22Rv1 (cell line): ENCODE data around the gene UTP3.
"Not testable (repeated sequence)": the region's sequence is repeated elsewhere in the genome, so short reads cannot be mapped to it uniquely, and the experiment has no call there.

Source experiments
- H3K27ac ChIP-seq: fragments of 450-650 bp; 2 replicates; pipeline ENCODE4 v1.5.1; 2017
- ZFX ChIP-seq: fragments of 450-650 bp; IDR thresholded peaks from 2 replicates; pipeline ENCODE4 v1.6.1; 2017; ENCODE audit warnings: antibody characterized with exemption, borderline replicate concordance
- TF ChIP-seq, protein P1 (sequence below): fragments of 450-650 bp; IDR thresholded peaks from 2 replicates; pipeline ENCODE4 v1.5.1; 2017; ENCODE audit warnings: mild to moderate bottlenecking

UTP3 gene

DNA sequence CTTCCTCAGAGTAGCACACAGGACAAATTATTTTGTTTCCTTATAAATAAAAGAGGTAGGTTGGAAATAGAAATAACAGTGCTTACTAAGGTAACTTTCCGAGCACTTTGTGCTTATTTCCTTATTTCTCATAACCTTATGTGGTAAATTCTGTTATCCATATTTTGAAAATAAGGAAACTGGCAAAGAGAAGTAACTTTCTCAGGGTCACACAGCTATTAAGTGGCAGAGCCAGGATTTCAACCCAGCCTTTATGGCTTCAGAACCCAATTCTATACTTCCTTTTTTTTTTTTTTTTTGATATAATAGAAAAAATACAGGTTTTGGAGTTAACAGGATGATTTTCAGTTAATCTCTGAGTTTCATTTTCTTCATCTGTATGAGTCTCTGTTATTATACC lies 3.3 kb downstream of the UTP3 start:
- TF ChIP-seq ZFX = no peak
- TF ChIP-seq, protein P1, sequence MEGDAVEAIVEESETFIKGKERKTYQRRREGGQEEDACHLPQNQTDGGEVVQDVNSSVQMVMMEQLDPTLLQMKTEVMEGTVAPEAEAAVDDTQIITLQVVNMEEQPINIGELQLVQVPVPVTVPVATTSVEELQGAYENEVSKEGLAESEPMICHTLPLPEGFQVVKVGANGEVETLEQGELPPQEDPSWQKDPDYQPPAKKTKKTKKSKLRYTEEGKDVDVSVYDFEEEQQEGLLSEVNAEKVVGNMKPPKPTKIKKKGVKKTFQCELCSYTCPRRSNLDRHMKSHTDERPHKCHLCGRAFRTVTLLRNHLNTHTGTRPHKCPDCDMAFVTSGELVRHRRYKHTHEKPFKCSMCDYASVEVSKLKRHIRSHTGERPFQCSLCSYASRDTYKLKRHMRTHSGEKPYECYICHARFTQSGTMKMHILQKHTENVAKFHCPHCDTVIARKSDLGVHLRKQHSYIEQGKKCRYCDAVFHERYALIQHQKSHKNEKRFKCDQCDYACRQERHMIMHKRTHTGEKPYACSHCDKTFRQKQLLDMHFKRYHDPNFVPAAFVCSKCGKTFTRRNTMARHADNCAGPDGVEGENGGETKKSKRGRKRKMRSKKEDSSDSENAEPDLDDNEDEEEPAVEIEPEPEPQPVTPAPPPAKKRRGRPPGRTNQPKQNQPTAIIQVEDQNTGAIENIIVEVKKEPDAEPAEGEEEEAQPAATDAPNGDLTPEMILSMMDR = no peak
- no peak overlapping the region for H3K27ac ChIP-seq

- not testable (repeated sequence) for H3K27ac ChIP-seq
These were observed 6.3 kb downstream of the UTP3 start for GRCh38 chr4:70694633-70695032.

- H3K27ac ChIP-seq = not testable (repeated sequence)
These were observed 10.1 kb downstream of the UTP3 start for GRCh38 chr4:70698435-70698834.

DNA sequence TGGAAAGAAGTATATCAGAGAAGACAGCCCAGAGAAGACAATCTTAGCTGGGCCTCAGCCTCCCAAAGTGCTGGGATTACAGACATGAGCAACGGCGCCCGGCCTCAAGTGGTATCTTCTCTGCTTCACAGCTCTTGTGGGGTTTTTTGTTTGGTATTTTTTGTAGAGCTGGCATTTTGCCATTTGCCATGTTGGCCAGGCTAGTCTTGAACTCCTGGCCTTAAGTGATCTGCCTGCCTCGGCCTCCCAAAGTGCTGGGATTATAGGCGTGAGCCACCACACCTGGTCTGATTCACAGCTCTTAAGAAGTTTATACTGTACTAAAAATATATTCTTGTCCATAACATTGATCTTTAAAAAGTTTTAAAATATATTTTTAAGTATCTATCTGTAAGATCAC lies 12.4 kb downstream of the UTP3 start:
- no peak overlapping the region for H3K27ac ChIP-seq
- no peak for TF ChIP-seq ZFX
- TF ChIP-seq, protein P1 = no peak

DNA sequence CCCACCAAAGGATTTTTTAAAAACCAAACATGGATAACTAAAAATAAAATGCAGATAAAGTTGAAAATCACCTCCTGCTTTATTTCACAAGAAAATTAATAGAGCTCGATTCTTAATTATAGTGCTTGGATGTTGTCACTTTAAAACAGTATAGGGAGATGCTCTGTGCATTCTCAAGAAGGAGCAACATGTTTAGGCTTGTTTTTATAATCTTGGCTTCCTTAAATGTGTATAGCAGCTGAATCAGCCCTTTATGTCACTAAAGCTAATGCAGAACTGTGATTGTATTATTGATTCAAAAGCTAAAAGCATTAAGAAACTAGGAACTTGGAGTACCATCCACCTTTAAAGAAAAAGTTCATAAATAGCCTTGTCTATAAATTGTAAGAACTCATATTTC lies 12.9 kb downstream of the UTP3 start:
- no peak overlapping the region for H3K27ac ChIP-seq
- no peak for TF ChIP-seq ZFX
- TF ChIP-seq, protein P1 = no peak

DNA sequence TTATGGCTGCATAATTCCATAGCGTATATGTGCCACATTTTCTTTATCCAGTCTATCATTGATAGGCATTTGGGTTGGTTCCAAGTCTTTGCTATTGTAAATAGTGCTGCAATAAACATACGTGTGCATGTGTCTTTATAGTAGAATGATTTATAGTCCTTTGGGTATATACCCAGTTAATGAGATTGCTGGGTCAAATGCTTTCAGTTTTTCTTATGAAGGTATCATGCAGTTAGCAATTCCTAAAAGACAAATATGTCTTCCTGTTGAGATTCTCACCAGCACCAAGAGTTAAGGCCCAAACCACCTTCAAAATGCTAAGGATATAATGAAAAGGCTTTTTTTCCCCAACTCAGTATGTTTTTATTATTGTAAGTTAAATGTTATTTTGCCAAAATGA lies 14.3 kb downstream of the UTP3 start:
- not testable (repeated sequence) for H3K27ac ChIP-seq

DNA sequence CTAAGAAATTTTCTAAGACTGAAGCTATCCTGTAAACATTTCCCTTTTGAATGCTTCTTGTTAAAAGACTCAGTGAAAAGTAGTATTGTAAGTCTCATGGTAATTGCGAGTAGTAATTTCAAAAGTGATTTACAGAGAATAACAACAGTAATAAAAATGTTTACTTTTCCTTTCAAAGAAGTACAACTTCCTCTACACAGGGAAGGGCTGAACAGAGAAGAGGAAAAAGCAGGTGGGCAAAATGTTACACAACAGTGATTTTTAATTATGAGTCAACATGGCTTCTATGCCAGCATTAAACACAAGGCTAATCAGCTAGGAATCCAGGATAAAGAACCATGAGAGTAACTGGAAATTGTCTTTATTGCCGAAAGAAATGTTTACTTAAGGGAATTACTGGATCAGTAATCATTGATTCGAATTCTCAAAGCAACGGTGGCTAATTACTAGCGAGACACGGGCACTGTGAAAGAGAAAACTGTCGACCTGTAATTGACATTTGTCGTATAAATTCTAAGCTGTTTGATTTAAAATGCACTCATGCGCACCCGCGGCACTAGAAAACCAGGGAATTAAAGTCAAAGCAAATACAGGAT lies 15.4 kb downstream of the UTP3 start:
- no peak for TF ChIP-seq ZFX
- TF ChIP-seq, protein P1 = no peak
- H3K27ac ChIP-seq = peak overlapping the region; percentile 90

- TF ChIP-seq, protein P1 = peak; percentile 38
- TF ChIP-seq ZFX = no peak
- H3K27ac ChIP-seq = peak overlapping the region; percentile 90
These were observed 16.0 kb downstream of the UTP3 start for GRCh38 chr4:70704215-70704930.

- peak overlapping the region; percentile 90 for H3K27ac ChIP-seq
- TF ChIP-seq, protein P1 = no peak; the same call in 1 of the 2 replicates
- no peak for TF ChIP-seq ZFX
These were observed 16.5 kb downstream of the UTP3 start for GRCh38 chr4:70704931-70705182.
